ENCODE results near the gene WHRN.

The WHRN gene

GRCh38 chr9:114390952-114391351, 114.3 kb downstream of the WHRN start:
- no peak for DNase-seq (ENCODE audit: low read depth)
- in situ Hi-C loops (cut with HindIII; ENCODE audit: low sequenced_read_pairs) = no loop called here
- no peak for TF ChIP-seq CTCF (IDR thresholded peaks at IDR 0.05; ENCODE audit: low read depth, low read length, missing control alignments)
- no peak overlapping the region for H3K4me3 ChIP-seq (ENCODE audit: low read depth, low read length)

GRCh38 chr9:114389612-114390368, 115.5 kb downstream of the WHRN start:
- no peak for TF ChIP-seq CTCF (IDR thresholded peaks at IDR 0.05; ENCODE audit: low read depth, low read length, missing control alignments)
- H3K4me3 ChIP-seq (ENCODE audit: low read depth, low read length) = no peak overlapping the region
- in situ Hi-C loops (cut with HindIII; ENCODE audit: low sequenced_read_pairs) = no loop called here
- no peak for DNase-seq (ENCODE audit: low read depth)

GRCh38 chr9:114388764-114389375, 116.4 kb downstream of the WHRN start:
- H3K4me3 ChIP-seq (ENCODE audit: low read depth, low read length) = no peak overlapping the region
- no peak for DNase-seq (ENCODE audit: low read depth)
- no peak for TF ChIP-seq CTCF (IDR thresholded peaks at IDR 0.05; ENCODE audit: low read depth, low read length, missing control alignments)
- in situ Hi-C loops (cut with HindIII; ENCODE audit: low sequenced_read_pairs) = no loop called here

GRCh38 chr9:114388357-114388682, 117.0 kb downstream of the WHRN start:
- DNase-seq (ENCODE audit: low read depth) = no peak
- H3K4me3 ChIP-seq (ENCODE audit: low read depth, low read length) = peak overlapping the region; percentile 51
- TF ChIP-seq CTCF (IDR thresholded peaks at IDR 0.05; ENCODE audit: low read depth, low read length, missing control alignments) = no peak
- in situ Hi-C loops (cut with HindIII; ENCODE audit: low sequenced_read_pairs) = no loop called here

- no peak for TF ChIP-seq CTCF (IDR thresholded peaks at IDR 0.05; ENCODE audit: low read depth, low read length, missing control alignments)
- DNase-seq (ENCODE audit: low read depth) = no peak
- H3K4me3 ChIP-seq (ENCODE audit: low read depth, low read length) = peak within 1 kb of the TSS; percentile 51
- in situ Hi-C loops (cut with HindIII; ENCODE audit: low sequenced_read_pairs) = no loop called here
Measured at GRCh38 chr9:114387680-114388356, 117.5 kb downstream of the WHRN start, which contains the start of gene AKNA. Gene AKNA, minus strand, starts transcription at chr9:114387982. Its CDS starts 6,649 bp downstream, at chr9:114381333.

GRCh38 chr9:114386886-114387679, 118.2 kb downstream of the WHRN start:
- in situ Hi-C loops (cut with HindIII; ENCODE audit: low sequenced_read_pairs) = no loop called here
- DNase-seq (ENCODE audit: low read depth) = no peak
- no peak for TF ChIP-seq CTCF (IDR thresholded peaks at IDR 0.05; ENCODE audit: low read depth, low read length, missing control alignments)
- peak overlapping the region; percentile 51 for H3K4me3 ChIP-seq (ENCODE audit: low read depth, low read length)

All from astrocyte of the cerebellum (primary cell).